GM03348 (cell line): ENCODE measurements around the gene SLC36A2.

Experiments
- DNase-seq: peaks from one replicate; pipeline ENCODE4 v3.0.0; 2012; ENCODE audit warnings: low spot score

SLC36A2 gene

DNA sequence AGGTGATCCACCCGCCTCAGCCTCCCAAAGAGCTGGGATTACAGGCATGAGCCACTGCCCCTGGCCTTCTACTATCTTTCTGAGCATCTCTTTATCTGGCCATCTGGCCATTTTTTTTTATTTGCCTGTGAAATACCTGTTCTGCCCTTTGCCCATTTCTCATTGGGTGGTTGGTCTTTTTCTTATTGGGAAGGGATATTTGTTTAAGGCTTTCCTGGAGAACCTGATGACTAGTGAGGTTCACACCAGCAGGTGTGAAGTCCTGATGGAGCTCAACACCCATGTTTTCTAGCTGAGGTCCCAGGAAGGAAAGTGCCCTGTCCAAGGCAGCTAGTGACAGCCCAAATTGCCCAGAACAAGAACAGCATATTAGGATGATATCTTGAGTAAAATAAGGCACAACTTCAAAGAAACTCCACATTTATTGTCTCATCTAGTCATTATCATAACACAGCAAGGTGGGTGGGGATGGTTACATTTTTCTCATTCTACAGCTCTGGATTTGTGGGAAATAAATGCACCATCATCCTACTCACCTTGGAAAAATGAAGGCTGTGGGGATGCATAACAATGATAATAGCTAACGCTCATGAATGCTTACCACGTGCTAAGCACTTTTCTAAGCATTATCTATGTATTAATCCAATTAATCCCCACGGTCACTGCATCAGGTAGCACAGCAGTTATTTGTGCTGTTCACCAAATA, 64.1 kb downstream of the SLC36A2 start:
- DNase-seq = no peak

DNA sequence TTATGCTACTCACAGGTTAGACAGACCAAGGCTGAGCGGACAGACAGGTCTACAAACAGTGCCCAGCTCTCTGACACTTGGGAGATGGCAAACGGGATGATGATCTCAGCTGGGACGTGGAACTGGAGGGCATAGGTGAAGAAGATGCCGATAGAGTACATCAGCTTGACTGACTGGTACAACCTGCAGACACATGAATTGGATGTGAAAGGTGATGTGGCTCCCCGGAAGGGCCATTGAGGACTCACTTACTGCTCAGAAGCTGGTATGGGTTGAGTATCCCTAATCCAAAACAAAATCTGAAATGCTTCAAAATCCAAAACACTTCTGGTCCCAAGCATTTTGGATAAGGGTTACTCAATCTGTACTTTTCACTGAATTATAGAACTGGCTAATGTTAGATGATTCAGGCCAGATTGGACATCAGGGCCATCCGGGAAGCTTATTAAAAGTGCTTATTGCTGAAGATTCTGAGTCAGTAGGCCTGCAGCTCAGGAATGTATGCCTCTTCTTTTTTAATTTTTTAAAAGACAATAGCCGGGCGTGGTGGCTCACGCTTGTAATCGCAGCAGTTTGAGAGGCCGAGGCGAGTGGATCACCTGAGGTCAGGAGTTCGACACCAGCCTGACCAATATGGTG, 66.2 kb downstream of the SLC36A2 start:
- DNase-seq = no peak

DNA sequence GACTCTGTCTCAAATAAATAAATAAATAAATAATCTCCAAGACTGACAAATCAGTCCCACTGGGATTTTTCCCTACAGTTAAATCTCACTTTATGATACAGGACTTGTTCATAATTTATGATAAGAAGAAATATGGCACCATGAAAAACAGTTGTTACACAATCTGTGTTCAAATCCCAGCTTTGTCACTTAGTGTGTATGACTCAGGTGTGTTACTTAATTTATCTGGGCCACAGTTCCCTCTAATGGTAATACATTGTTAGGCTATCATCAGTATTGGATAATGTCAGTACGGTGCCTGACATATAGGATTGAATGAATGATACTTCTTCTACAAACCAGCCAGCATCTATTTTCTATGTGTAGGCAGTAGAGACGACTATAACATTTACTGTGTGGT, 66.9 kb downstream of the SLC36A2 start:
- DNase-seq = no peak

DNA sequence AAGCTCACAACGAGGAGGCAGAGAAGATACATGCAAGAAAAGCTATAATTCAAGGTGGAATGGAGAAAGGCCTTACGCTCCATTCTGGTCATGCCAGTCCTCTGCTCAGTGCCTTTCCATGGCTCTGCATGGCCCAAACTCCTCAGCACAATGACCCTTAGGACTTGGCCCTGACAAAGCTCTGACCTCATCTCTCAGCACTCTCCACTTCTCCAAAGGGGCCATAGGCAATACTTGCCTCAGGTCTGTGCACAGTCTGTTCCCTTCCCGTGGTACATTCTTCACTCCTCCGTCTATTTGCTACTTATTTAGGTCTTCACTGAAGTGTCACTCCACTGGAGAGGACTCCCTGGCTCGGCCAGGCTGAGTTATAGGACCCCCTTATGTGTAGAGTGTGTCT, 68.5 kb downstream of the SLC36A2 start:
- no peak for DNase-seq

DNA sequence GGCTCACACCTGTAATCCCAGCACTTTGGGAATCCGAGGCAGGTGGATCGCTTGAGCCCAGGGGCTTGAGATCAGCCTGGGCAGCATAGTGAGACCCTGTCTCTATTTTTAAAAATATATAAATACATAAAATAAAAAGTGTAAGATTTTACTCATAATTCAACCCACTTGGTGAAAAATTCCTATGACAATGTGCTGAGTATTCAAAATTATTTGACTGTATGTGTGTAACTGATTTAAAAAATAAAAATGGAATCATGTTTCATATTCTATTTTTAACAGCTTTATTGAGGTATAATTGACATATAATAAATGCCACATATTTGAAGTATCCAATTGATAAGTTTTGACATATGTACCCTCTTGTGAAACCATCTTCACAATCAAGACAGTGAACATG, 71.6 kb downstream of the SLC36A2 start:
- DNase-seq = no peak

DNA sequence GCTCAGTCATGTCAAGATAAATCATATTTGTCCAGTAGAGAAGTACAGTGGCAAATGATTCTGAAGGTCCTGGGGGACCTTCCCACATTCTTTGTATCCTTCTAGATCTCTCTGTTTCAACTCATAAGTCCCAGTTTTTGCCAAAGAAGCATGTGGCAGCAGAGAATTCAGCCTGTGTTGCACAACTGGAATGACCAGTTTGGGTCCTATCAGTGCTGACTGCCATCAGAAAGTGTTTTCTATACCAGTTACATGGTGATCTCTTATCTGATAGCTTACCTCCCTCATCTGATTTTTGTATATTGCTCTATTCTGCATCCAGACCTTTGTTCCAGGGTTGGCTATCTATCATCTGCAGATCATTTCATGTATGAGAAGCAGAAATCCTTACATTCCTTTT, 72.7 kb downstream of the SLC36A2 start:
- no peak for DNase-seq

DNA sequence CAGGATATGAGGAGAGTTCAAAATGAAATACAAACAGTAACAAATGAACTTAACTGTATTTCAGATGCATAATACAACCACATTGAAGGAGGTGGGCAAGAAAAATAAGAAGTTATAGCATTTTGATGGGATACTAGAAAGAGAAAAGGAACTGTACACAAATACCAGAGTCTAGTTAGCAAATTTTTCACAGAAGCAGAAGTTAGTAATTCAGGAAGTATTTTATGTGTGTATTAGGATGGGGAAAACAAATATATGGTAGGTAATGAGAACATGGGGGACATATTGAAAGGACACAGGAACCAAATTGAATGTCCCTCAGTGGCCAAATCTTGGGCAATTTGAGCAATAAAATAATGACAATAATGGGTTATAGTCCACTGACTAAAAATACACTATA, 76.0 kb downstream of the SLC36A2 start:
- DNase-seq = no peak

DNA sequence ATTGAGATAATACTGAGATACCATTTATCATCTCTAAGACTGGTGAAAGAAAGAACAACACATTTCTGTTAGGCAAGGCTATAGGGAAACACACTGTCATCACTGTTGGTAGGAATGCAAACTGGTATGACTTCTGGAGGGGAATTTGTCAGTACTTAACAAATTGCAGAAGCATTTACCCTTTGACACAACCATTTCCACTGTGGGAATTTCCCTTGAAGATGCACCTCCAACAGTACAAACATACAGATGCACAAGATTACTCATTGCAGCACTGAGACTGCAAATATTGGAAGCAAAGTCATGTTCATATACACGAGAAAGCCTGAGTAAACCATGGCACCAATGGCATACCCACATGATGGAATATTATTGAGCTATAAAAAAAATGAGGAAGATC, 76.8 kb downstream of the SLC36A2 start:
- DNase-seq = no peak

DNA sequence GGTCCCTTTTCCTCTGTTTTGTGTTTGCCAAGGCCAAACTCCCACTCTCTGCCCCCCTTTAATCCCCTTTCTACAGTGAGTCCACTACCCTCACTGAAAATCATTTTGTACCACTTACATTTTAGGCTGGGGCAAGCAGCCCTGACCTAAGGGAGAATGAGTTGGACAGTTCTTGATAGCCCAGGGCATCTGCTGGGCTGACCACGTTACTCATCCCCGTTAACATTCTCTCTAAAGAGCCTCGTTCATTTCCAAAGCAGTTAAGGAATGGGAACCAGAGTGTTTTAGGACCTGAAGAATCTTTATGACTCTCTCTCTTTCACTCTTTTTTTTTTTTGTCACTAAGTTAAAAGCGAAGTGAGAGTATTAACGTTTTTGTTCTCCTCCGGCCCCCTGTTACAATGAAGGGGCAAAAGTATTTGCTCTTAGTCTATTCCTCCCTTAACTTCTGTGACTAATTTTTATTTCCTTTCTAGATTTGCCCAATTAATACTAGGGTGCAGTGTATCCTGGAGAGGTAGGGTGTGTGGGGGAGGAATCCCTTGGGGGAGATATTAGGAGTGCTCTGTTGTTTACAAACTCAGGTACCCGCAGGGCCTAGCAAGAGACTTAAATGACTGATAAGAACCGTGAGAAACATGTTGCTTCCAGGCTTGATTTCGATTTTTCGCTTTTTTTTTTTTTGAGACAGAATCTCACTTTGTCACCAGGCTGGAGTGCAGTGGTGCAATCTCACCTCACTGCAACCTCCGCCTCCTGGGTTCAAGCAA, 79.7 kb downstream of the SLC36A2 start:
- no peak for DNase-seq
